ENCODE results near the gene NUMB. TPM values are rescaled to one million over a fixed set of nuclear protein-coding genes. Genes with fewer than 3 reads are reported as not detected.
"Not testable (repeated sequence)": the region's sequence is repeated elsewhere in the genome, so short reads cannot be mapped to it uniquely, and the experiment has no call there.

NUMB gene
- total RNA-seq, 1 experiment from 2014 or later = 22.2 TPM

DNA sequence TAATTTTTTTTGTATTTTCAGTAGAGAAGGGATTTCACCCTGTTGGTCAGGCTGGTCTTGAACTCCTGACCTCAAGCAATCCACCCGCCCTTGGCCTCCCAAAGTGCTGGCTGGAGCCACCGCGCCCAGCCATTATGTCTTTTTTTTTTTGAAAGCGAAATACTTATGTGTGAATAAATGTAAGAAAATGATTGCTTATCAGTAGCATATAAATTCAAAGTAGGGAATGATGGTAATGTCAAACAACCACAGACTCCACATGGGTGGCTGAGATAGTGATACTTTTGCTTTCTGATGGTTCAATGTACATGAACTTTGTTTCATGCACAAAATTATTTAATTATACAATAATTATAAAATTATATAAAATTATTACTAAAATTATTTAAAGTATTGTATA, 145.2 kb downstream of the NUMB start:
- no peak overlapping the region for H3K27ac ChIP-seq (ENCODE audit: low read length)
- H3K4me3 ChIP-seq (ENCODE audit: low read length) = no peak overlapping the region
- no peaks in the 10 kb centered on the region for H3K9me2 ChIP-seq (replicated peaks; ENCODE audit: low read length)
- no peaks in the 10 kb centered on the region for H3K9me3 ChIP-seq (ENCODE audit: low read length)
- no peaks in the 10 kb centered on the region for H3K27me3 ChIP-seq (ENCODE audit: low read length)
- H3K9ac ChIP-seq (ENCODE audit: low read length) = no peak overlapping the region
- H3K4me2 ChIP-seq (ENCODE audit: low read length) = no peak overlapping the region
- H4K20me1 ChIP-seq (ENCODE audit: low read length) = no peaks in the 10 kb centered on the region
- no peaks in the 10 kb centered on the region for H3K36me3 ChIP-seq (ENCODE audit: low read depth, low read length)
- DNase-seq (no peak), ATAC-seq (no peak)
- TF ChIP-seq, protein P1, sequence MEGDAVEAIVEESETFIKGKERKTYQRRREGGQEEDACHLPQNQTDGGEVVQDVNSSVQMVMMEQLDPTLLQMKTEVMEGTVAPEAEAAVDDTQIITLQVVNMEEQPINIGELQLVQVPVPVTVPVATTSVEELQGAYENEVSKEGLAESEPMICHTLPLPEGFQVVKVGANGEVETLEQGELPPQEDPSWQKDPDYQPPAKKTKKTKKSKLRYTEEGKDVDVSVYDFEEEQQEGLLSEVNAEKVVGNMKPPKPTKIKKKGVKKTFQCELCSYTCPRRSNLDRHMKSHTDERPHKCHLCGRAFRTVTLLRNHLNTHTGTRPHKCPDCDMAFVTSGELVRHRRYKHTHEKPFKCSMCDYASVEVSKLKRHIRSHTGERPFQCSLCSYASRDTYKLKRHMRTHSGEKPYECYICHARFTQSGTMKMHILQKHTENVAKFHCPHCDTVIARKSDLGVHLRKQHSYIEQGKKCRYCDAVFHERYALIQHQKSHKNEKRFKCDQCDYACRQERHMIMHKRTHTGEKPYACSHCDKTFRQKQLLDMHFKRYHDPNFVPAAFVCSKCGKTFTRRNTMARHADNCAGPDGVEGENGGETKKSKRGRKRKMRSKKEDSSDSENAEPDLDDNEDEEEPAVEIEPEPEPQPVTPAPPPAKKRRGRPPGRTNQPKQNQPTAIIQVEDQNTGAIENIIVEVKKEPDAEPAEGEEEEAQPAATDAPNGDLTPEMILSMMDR (conservative IDR thresholded peaks at IDR 0.05; ENCODE audit: low read depth, low read length) = no peak
- TF ChIP-seq EZH2 (IDR thresholded peaks at IDR 0.05; ENCODE audit: low read length, unreplicated experiment) (no peak), EZH2phosphoT487 (IDR thresholded peaks at IDR 0.05; ENCODE audit: borderline replicate concordance, low read length) (no peak)
- peaks cover 19% of the 10 kb centered on the region for H3K4me1 ChIP-seq (ENCODE audit: insufficient read depth, low read length)
- ChIA-PET CTCF (no interaction called here), POLR2A (ENCODE audit: unreplicated experiment) (no interaction called here)
- no peak overlapping the region for H2AFZ ChIP-seq (ENCODE audit: low read length)
- intact Hi-C loops (cut with micrococcal nuclease) = loop anchor here (5.0 kb wide), 2 partner anchors 79 to 144 kb away; partner anchors contain the start of gene NUMB
- H3F3A ChIP-seq (ENCODE audit: low read length, unreplicated experiment) = no peaks in the 10 kb centered on the region
- BruUV-seq (replicated peaks) = no TSS peak
- no peaks in the 10 kb centered on the region for H3K79me2 ChIP-seq (ENCODE audit: low read length)

DNA sequence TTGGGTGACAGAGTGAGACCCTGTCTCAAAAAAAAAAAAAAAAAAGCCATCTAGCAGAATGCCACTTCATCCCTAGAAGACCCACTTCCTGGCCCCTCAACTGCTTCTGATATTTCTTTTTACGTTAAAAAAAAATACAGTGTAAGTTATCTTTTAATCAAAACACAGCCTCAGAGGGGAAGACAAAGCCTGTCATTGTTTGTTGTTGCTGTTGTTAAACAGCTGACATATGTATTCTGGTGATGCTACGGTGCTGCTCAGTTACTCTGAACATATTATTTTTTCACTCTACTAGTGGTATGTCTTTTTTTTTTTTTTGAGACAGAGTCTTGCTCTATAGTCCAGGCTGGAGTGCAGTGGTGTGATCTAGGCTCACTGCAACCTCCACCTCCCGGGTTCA, 145.7 kb downstream of the NUMB start:
- peaks cover 19% of the 10 kb centered on the region for H3K4me1 ChIP-seq (ENCODE audit: insufficient read depth, low read length)
- CTCF ChIA-PET = interaction anchor here (0.7 kb wide), 1 partner anchor 146 kb away, joined by 7 read pairs; no protein-coding TSS in a partner anchor
- no peaks in the 10 kb centered on the region for H3K9me2 ChIP-seq (replicated peaks; ENCODE audit: low read length)

DNA sequence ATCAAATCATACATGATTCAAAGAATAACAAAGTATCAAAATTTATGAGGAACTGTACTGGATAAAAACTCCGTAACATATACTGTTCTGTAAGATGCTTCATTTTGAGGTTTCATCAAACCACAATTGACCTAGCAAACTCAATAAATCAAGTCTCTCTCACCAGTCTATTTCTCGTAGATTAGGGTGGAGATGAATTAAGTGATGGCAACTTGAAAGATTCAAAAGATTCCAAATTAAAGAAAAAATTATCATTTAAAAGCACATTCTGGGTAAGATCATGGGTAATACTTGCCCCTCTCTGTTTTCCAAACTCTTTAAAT, 146.7 kb downstream of the NUMB start:
- Histone ChIP-seq H3K9ac (ENCODE audit: low read length) (no peak overlapping the region), H3K9me3 (ENCODE audit: low read length) (no peaks in the 10 kb centered on the region), H3K27me3 (ENCODE audit: low read length) (no peaks in the 10 kb centered on the region), H3K27ac (ENCODE audit: low read length) (peak overlapping the region; percentile 8; the same call in 1 of the 2 replicates), H3F3A (ENCODE audit: low read length, unreplicated experiment) (no peaks in the 10 kb centered on the region), H4K20me1 (ENCODE audit: low read length) (no peaks in the 10 kb centered on the region), H3K36me3 (ENCODE audit: low read depth, low read length) (no peaks in the 10 kb centered on the region), H3K4me3 (ENCODE audit: low read length) (no peak overlapping the region), H3K4me1 (ENCODE audit: insufficient read depth, low read length) (peaks cover 19% of the 10 kb centered on the region), H3K4me2 (ENCODE audit: low read length) (peak overlapping the region; percentile 63), H2AFZ (ENCODE audit: low read length) (peak overlapping the region; percentile 18; the same call in 1 of the 2 replicates), H3K9me2 (replicated peaks; ENCODE audit: low read length) (no peaks in the 10 kb centered on the region), H3K79me2 (ENCODE audit: low read length) (no peaks in the 10 kb centered on the region)
- no peak for DNase-seq
- TF ChIP-seq, protein P1 (conservative IDR thresholded peaks at IDR 0.05; ENCODE audit: low read depth, low read length) = no peak
- no peak for TF ChIP-seq EZH2 (IDR thresholded peaks at IDR 0.05; ENCODE audit: low read length, unreplicated experiment)
- no peak for TF ChIP-seq EZH2phosphoT487 (IDR thresholded peaks at IDR 0.05; ENCODE audit: borderline replicate concordance, low read length)
- BruUV-seq (replicated peaks) = no TSS peak
- intact Hi-C loops (cut with micrococcal nuclease) = loop anchor here (5.0 kb wide), 2 partner anchors 81 to 146 kb away; partner anchors contain the start of gene NUMB
- ATAC-seq = peak; percentile 37; the same call in 1 of the 2 replicates
- ChIA-PET POLR2A (ENCODE audit: unreplicated experiment) (no interaction called here), CTCF (no interaction called here)

More for the DNA sequence above, 145.7 kb downstream of the NUMB start:
- Histone ChIP-seq H3F3A (ENCODE audit: low read length, unreplicated experiment) (no peaks in the 10 kb centered on the region), H3K27me3 (ENCODE audit: low read length) (no peaks in the 10 kb centered on the region), H3K9ac (ENCODE audit: low read length) (no peak overlapping the region), H4K20me1 (ENCODE audit: low read length) (no peaks in the 10 kb centered on the region), H2AFZ (ENCODE audit: low read length) (no peak overlapping the region), H3K4me3 (ENCODE audit: low read length) (no peak overlapping the region), H3K27ac (ENCODE audit: low read length) (no peak overlapping the region), H3K9me3 (ENCODE audit: low read length) (no peaks in the 10 kb centered on the region), H3K36me3 (ENCODE audit: low read depth, low read length) (no peaks in the 10 kb centered on the region), H3K79me2 (ENCODE audit: low read length) (no peaks in the 10 kb centered on the region), H3K4me2 (ENCODE audit: low read length) (no peak overlapping the region)
- intact Hi-C loops (cut with micrococcal nuclease) = loop anchor here (5.0 kb wide), 2 partner anchors 80 to 145 kb away; partner anchors contain the start of gene NUMB
- POLR2A ChIA-PET (ENCODE audit: unreplicated experiment) = interaction anchor here (0.6 kb wide), 1 partner anchor 230 kb away, joined by 3 read pairs; no protein-coding TSS in a partner anchor
- ATAC-seq = no peak
- no peak for DNase-seq
- TF ChIP-seq, protein P1 (conservative IDR thresholded peaks at IDR 0.05; ENCODE audit: low read depth, low read length) = no peak
- BruUV-seq (replicated peaks) = no TSS peak

DNA sequence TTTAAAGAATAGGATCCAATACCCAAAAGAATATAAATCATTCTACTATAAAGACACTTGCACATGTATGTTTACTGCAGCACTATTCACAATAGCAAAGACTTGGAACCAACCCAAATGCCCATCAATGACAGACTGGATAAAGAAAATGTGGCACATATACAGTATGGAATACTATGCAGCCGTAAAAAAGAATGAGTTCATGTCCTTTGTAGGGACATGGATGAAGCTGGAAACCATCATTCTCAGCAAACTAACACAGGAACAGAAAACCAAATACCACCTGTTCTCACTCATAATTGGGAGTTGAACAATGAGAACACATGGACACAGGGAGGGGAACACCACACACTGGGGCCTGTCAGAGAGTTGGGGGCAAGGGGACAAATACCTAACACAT, 149.1 kb downstream of the NUMB start:
- CTCF ChIA-PET; H3K27me3 ChIP-seq (ENCODE audit: low read length); H2AFZ ChIP-seq (ENCODE audit: low read length); H3K36me3 ChIP-seq (ENCODE audit: low read depth, low read length); ATAC-seq; H3K79me2 ChIP-seq (ENCODE audit: low read length); intact Hi-C loops (cut with micrococcal nuclease); H3K9me3 ChIP-seq (ENCODE audit: low read length); H3K9ac ChIP-seq (ENCODE audit: low read length); H3K4me2 ChIP-seq (ENCODE audit: low read length); H3K9me2 ChIP-seq (replicated peaks; ENCODE audit: low read length); DNase-seq; POLR2A ChIA-PET (ENCODE audit: unreplicated experiment); H4K20me1 ChIP-seq (ENCODE audit: low read length); BruUV-seq (replicated peaks); H3F3A ChIP-seq (ENCODE audit: low read length, unreplicated experiment); H3K27ac ChIP-seq (ENCODE audit: low read length); H3K4me3 ChIP-seq (ENCODE audit: low read length): not testable (repeated sequence)
- peaks cover 19% of the 10 kb centered on the region for H3K4me1 ChIP-seq (ENCODE audit: insufficient read depth, low read length)
